Measurements from ENCODE around the gene CSNK1G1.
"Not testable (repeated sequence)": the region's sequence is repeated elsewhere in the genome, so short reads cannot be mapped to it uniquely, and the experiment has no call there.

Gene CSNK1G1

GRCh38 chr15:64133623-64134344, 222.2 kb downstream of the CSNK1G1 start:
- no peak for DNase-seq (ENCODE audit: low read depth, low spot score)

- no peak for DNase-seq (ENCODE audit: low read depth, low spot score)
Measured at GRCh38 chr15:64132217-64132616, 223.8 kb downstream of the CSNK1G1 start.

GRCh38 chr15:64131547-64131946, 224.4 kb downstream of the CSNK1G1 start:
- no peak for DNase-seq (ENCODE audit: low read depth, low spot score)

- DNase-seq (ENCODE audit: low read depth, low spot score) = no peak
Measured at GRCh38 chr15:64130159-64130558, 225.8 kb downstream of the CSNK1G1 start.

GRCh38 chr15:64127521-64128270, 228.3 kb downstream of the CSNK1G1 start:
- DNase-seq (ENCODE audit: low read depth, low spot score) = no peak

GRCh38 chr15:64125978-64126377, 230.0 kb downstream of the CSNK1G1 start:
- no peak for DNase-seq (ENCODE audit: low read depth, low spot score)

- no peak for DNase-seq (ENCODE audit: low read depth, low spot score)
Measured at GRCh38 chr15:64122936-64123351, 233.0 kb downstream of the CSNK1G1 start.

GRCh38 chr15:64122444-64122843, 233.5 kb downstream of the CSNK1G1 start:
- DNase-seq (ENCODE audit: low read depth, low spot score) = no peak

GRCh38 chr15:64121614-64122013, 234.4 kb downstream of the CSNK1G1 start:
- DNase-seq (ENCODE audit: low read depth, low spot score) = no peak

- not testable (repeated sequence) for DNase-seq (ENCODE audit: low read depth, low spot score)
Measured at GRCh38 chr15:64120322-64120721, 235.7 kb downstream of the CSNK1G1 start.

- no peak for DNase-seq (ENCODE audit: low read depth, low spot score)
Measured at GRCh38 chr15:64117759-64118487, 238.1 kb downstream of the CSNK1G1 start.

Data from smooth muscle cell of the brain vasculature (primary cell).